ENCODE measurements around the gene ALKBH6.

ALKBH6 gene

GRCh38 chr19:36054733-36055686, 41.0 kb upstream of the ALKBH6 start, which contains the start of gene WDR62:
TSS of gene WDR62 (plus strand) at chr19:36054897. CDS start at chr19:36054972, 75 bp downstream.
- no peak for TF ChIP-seq CTCF (IDR thresholded peaks at IDR 0.05; ENCODE audit: low read depth, low read length)
- DNase-seq (ENCODE audit: low read depth in 2 of 2): peak in 1 of 2 donors; percentile 93
- H3K4me3 ChIP-seq (replicated peaks in 1 of 2; ENCODE audit: low read depth in 2 of 2, low read length in 2 of 2): peak within 1 kb of the TSS; percentile 64 to 81

- peak; percentile 57 for TF ChIP-seq CTCF (IDR thresholded peaks at IDR 0.05; ENCODE audit: low read depth, low read length)
- peak; percentile 99 to 100 for DNase-seq (ENCODE audit: low read depth in 2 of 2)
These were observed 40.2 kb upstream of the ALKBH6 start, which contains the start of gene THAP8 for GRCh38 chr19:36054119-36054732. TSS of gene THAP8 (minus strand) at chr19:36054285. CDS start at chr19:36054217, 68 bp downstream.

GRCh38 chr19:36051637-36052036, 37.6 kb upstream of the ALKBH6 start:
- no peak for TF ChIP-seq CTCF (IDR thresholded peaks at IDR 0.05; ENCODE audit: low read depth, low read length)
- DNase-seq (ENCODE audit: low read depth in 2 of 2): no peak
- H3K4me3 ChIP-seq (replicated peaks in 1 of 2; ENCODE audit: low read depth in 2 of 2, low read length in 2 of 2): no peak overlapping the region

More at GRCh38 chr19:36054119-36054732, 40.2 kb upstream of the ALKBH6 start, which contains the start of gene THAP8:
- peak within 1 kb of the TSS; percentile 64 to 81 for H3K4me3 ChIP-seq (replicated peaks in 1 of 2; ENCODE audit: low read depth in 2 of 2, low read length in 2 of 2)

GRCh38 chr19:36051236-36051635, 37.2 kb upstream of the ALKBH6 start:
- TF ChIP-seq CTCF (IDR thresholded peaks at IDR 0.05; ENCODE audit: low read depth, low read length): peak; percentile 41
- no peak for DNase-seq (ENCODE audit: low read depth in 2 of 2)
- no peak overlapping the region for H3K4me3 ChIP-seq (replicated peaks in 1 of 2; ENCODE audit: low read depth in 2 of 2, low read length in 2 of 2)

GRCh38 chr19:36049080-36049698, 35.2 kb upstream of the ALKBH6 start:
- peak in 1 of 2 donors; percentile 31 for DNase-seq (ENCODE audit: low read depth in 2 of 2)
- H3K4me3 ChIP-seq (replicated peaks in 1 of 2; ENCODE audit: low read depth in 2 of 2, low read length in 2 of 2): no peak overlapping the region
- TF ChIP-seq CTCF (IDR thresholded peaks at IDR 0.05; ENCODE audit: low read depth, low read length): no peak

GRCh38 chr19:36047835-36048234, 33.8 kb upstream of the ALKBH6 start:
- TF ChIP-seq CTCF (IDR thresholded peaks at IDR 0.05; ENCODE audit: low read depth, low read length): no peak
- DNase-seq (ENCODE audit: low read depth in 2 of 2): no peak
- H3K4me3 ChIP-seq (replicated peaks in 1 of 2; ENCODE audit: low read depth in 2 of 2, low read length in 2 of 2): no peak overlapping the region
